Bone marrow (tissue), 2 donors: ENCODE data around the gene SECTM1.
"Not testable (repeated sequence)": the region's sequence is repeated elsewhere in the genome, so short reads cannot be mapped to it uniquely, and the experiment has no call there.

Experiments
- DNase-seq, 2 donors: peaks; one replicate each; lab custom pipeline; 2025; lab: John Stamatoyannopoulos, UW

The SECTM1 gene

DNA sequence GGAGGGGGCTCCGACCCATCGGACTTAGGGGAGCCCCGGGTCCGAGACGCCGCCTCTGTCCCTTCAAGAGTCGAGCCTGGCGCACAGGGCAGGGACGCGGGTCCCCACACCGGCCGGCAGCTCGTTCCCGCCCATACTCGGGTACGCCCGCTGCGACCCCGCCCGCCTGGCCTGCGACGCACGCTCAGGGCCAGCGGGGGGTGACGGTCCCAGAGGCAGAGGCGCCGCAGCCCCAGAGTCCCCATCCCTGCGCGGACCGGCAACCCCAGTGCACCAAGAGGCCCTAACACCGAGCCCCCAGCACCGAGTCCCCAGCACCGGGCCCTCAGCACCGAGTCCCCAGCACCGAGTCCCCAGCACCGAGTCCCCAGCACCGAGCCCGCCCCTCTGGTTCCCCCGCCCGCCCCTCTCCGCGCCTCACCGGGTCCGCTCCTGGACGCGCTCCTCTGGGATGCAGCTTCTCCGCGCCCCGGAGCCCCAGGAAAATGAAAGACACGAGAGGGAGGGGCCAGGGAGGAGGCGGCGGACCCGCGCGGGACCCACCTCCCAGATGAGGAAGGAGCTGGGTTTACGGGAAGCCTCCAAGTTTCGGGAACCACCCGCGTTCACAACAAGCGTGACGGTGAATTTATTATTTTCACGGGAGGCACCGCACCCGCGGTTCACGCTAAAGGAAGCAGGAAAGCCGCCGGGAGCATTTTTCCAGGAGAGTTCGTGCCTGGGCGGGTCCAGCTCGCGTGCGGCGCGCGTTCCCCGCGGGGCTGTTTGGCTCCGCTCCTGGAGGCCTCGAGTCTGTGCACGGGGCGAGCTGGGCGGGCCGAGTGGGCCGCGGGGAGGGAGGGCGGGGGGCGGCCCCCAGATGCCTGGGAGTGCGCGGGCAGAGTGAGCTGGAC lies at the start of gene SECTM1:
SECTM1 (minus strand) TSS at position 488 of the 893 bp plus-strand sequence. CDS start 6,526 bp downstream, outside the sequence.
- DNase-seq = no peak

DNA sequence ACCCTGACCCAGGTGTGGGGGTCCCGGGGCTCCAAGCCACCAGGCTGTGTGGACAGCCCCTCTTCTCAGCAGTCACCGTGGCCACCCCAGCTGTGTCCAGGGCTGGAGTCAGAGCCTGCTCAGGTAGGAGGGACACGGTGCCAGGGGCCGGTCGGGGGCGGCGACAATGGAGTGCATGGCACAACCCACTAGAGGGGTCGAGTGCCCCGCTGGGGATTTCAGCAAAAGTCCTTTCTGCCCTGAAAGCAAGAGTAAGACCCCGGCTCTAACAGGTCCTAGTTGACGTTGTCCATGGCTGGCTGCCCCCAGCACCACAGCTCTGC lies 49.3 kb upstream of the SECTM1 start:
- no peak for DNase-seq

DNA sequence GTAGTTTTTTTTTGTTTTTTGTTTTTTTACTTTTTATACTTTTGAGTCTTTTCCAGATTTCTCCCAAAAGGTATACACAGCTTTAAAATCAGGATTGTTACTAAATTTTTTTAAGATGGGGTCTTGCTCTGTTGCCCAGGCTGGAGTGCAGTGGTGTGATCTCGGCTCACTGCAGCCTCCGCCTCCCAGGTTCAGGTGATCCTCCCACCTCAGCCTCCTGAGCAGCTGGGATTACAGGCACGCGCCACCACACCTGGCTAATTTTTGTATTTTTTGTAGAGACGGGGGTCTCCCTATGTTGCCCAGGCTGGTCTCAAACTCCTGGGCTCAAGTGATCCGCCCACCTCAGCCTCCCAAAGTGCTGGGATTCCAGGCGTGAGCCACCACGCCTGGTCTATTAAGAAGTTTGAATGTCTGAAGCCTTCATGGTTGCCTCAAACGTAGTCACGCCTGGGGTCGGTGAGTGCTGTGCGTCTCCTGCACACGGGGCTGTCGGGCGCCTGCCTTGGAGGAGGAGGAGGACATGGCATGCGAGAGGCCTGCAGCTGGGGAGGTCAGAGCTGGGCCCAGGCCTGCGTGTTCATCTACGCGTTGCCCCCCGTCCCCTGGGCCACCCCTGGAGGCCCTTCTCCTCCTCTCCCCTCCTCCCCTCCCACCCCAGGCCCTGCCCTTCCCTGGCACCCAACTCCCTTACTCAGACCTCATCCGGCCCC lies 48.8 kb upstream of the SECTM1 start:
- DNase-seq = not testable (repeated sequence)

DNA sequence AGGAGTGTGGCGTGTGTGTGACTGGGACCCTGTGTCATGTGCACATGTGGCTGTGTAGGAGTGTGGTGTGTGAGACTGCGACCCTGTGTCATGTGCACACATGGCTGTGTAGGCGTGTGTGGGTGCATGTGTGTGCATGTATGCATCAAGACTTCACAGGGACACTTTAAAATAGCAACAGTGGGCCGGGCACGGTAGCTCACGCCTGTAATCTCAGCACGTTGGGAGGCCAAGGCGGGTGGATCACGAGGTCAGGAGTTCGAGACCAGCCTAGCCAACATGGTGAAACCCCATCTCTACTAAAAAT lies 48.1 kb upstream of the SECTM1 start:
- not testable (repeated sequence) for DNase-seq

DNA sequence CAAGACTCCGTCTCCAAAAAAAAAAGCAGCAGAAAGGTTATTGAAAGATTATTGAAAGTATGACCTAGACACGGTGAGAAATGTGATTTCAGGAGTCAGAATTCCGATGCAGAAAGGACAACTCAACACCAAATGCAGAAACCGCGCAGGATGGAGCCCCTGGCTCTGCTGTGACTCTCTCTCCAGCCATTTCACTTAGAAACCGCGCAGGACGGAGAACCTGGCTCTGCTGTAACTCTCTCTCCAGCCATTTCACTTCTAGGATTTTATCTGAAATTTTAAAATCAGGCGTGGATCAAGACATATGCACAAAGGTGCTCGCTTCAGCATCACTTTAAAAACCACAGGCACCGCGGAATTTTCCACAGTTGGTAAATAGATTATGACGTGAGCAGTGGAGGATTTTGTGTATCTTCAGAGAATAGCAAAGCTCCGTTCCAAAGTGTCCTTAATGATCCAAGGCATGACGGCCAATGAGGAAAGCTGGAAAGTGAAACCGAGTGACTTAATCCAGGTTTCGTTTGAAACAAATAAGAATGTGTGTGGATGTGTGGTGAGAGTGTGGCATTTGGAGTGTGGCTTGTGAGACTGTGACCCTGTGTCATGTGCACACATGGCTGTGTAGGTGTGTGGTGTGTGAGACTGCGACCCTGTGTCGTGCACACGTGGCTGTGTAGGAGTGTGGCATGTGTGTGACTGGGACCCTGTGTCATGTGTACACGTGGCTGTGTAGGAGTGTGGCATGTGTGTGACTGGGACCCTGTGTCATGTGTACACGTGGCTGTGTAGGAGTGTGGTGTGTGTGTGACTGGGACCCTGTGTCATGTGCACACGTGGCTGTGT lies 47.5 kb upstream of the SECTM1 start:
- DNase-seq = no peak

DNA sequence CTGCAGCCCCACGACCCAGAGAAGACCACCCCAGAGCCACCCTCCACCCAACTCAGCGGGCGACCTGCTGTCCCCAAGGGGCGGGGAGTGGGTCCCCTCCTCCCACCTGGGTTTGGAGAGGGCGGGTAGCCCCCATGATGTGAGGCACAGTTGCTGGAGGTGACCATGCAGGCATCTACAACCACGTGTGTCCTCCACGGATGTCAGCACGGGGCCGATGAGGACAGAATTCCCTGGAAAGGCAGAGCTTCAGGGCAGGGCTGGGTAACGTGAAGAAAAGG lies 45.1 kb upstream of the SECTM1 start:
- no peak for DNase-seq

DNA sequence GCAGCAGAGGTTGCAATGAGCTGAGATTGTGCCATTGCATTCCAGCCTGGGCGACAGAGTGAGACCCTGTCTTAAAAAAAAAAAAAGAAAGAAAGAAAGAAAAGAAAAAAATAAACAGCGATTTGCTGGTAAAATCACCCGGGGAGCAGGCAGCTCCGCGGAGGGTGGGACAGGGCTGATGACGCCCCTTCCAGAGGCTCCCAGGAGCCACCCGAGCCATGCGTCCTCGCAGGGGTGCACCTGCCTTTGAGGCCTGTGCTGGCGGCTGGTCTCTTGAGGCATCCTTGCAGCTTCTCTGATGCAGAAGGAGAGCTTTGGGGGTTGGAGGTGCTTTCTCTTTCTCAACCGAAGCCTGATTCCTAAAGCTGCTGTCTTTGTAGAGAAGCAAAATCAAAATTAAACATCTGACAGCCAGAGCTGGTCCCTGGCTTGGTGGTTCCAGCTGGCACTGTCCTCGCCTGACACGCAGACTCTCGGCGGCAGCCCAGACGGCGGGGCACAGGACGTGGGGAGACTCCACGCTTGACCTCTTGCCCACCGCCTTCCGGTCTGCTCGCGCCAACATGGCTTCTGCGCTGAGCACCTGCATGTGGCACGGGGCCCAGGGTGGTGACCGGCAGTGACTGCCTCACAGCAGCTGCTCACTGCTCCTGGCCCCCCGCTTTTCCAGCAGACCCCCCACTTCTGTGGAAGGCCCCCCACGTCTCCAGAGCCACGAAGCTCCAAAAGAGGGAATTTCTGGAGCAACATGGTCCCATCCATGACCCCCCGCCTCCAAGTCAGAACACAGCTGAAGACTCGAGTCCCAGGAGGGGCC lies 44.6 kb upstream of the SECTM1 start:
- DNase-seq = no peak

DNA sequence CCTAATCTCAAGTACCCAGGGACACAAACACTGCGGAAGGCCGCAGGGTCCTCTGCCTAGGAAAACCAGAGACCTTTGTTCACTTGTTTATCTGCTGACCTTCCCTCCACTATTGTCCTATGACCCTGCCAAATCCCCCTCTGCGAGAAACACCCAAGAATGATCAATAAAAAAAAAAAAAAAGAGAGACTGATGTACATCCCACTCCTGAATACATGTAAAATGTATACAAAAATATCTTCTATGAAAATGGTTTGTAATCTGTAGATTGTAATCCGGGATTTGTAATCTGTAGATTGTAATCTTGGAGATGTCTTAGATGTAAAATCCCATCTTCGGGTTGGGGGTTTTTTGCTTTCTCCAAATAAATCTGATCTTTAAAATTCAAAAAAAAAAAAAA lies 43.7 kb upstream of the SECTM1 start:
- DNase-seq = not testable (repeated sequence)

DNA sequence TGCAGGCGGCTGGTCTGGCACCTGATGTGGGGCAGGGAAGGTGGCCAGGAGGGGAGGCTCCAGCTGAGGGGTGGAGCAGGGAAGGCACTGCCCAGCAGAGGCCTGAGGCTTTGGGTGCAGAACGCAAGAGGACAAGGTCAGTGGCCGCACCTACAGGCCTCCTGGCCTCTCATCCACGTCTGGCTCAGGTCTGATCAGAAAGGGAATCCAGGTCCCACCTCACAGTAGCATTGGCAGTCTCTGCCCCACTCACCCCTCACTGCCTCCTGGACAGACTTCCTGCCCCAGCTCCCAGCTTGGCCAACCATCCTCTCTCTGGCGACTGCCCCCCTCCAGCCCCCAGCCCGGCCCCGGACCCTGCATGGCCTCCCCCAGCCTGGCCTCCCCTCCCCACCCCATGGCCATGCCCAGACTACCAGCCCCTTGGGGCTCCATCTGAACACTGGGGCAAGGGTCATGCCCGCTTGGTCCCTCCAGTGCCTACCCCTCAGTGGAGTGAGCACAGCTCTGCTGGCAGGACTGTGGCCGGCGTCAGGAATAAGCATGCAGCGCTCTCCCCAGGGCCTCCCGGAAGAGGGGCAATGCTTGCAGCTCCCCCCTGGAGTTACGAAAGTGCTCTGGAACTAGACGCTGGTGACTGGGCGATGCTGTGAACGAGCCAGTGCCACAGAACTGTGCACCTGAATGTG lies 42.6 kb upstream of the SECTM1 start:
- no peak for DNase-seq

DNA sequence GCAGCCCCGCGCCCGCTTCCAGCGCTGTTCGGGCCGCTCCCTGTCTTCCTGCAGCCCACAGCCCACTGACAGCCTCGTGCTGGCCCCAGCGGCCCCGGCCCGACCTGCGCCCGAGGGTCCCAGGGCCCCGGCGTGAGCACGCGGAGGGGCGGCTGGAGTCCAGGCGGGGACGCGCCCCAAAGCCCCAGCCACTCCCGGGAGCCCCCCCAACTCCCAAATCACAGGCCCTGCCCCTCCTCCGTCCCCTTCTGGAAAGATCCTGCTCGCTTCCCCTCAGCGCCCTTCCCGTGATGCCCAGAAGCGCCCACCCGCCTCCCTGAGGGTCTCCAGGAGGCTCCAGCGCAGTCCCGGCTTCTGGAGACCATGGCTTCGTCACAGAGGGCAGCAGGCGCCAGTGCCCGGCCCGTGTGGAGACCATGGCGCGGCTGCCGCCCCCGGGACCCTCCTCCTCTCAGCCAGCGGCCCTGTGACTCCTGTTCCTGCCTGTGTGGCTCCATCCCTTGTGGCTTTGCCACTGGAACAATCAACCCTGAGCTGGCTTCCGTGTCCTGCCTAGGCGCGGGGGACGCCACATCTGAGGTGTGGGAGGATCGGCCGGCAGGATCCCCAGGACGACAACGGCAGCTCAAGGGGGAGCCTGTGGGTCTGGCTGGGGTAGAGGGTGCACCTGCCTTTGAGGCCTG lies 41.9 kb upstream of the SECTM1 start:
- no peak for DNase-seq

DNA sequence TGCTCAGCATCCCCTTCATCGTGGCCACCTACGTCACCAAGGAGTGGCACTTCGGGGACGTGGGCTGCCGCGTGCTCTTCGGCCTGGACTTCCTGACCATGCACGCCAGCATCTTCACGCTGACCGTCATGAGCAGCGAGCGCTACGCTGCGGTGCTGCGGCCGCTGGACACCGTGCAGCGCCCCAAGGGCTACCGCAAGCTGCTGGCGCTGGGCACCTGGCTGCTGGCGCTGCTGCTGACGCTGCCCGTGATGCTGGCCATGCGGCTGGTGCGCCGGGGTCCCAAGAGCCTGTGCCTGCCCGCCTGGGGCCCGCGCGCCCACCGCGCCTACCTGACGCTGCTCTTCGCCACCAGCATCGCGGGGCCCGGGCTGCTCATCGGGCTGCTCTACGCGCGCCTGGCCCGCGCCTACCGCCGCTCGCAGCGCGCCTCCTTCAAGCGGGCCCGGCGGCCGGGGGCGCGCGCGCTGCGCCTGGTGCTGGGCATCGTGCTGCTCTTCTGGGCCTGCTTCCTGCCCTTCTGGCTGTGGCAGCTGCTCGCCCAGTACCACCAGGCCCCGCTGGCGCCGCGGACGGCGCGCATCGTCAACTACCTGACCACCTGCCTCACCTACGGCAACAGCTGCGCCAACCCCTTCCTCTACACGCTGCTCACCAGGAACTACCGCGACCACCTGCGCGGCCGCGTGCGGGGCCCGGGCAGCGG lies 41.2 kb upstream of the SECTM1 start:
- no peak for DNase-seq

DNA sequence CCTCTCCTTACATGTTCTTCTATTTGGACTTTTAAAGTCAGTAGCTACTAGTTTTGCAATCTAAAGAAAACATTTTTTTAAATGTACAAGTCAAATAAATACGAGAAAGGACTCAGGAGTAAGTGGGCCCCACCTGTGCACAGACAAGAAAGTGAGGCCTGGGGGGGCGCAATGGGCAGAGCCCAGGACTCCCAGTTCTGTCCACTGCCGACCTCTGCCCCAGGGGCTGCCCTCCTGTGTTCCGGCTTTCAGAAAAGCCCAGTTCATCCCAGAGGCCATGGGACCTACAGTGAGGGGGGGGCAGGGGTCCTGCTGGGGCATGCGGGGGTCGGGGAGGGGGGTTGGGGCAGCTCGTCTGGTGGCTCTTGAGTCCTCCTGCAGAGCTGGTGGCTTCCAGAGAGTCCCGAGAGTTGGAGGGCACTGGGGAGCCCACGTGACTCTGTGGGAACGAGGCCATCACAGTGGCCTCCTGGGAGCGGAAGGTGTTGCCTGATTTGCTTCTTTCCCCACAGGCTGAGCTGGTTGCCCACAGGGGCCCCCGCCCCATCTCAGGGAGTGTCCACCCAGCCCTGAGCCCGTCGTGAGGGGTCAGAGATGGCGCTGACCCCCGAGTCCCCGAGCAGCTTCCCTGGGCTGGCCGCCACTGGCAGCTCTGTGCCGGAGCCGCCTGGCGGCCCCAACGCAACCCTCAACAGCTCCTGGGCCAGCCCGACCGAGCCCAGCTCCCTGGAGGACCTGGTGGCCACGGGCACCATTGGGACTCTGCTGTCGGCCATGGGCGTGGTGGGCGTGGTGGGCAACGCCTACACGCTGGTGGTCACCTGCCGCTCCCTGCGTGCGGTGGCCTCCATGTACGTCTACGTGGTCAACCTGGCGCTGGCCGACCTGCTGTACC lies 40.4 kb upstream of the SECTM1 start:
- DNase-seq = no peak

DNA sequence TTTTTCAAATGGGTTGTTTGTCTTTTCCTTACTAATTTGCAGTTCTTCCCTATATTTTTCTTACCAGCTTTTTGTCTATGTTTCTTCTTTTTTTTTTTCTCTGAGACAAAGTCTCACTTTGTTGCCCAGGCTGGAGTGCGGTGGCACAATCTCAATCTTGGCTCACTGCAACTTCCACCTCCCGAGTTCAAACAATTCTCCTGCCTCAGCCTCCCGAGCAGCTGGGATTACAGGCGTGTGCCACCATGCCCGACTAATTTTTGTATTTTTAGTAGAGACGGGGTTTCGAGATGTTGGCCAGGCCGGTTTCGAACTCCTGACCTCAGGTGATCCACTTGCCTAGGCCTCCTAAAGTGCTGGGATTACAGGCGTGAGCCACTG lies 39.5 kb upstream of the SECTM1 start:
- DNase-seq = not testable (repeated sequence)

DNA sequence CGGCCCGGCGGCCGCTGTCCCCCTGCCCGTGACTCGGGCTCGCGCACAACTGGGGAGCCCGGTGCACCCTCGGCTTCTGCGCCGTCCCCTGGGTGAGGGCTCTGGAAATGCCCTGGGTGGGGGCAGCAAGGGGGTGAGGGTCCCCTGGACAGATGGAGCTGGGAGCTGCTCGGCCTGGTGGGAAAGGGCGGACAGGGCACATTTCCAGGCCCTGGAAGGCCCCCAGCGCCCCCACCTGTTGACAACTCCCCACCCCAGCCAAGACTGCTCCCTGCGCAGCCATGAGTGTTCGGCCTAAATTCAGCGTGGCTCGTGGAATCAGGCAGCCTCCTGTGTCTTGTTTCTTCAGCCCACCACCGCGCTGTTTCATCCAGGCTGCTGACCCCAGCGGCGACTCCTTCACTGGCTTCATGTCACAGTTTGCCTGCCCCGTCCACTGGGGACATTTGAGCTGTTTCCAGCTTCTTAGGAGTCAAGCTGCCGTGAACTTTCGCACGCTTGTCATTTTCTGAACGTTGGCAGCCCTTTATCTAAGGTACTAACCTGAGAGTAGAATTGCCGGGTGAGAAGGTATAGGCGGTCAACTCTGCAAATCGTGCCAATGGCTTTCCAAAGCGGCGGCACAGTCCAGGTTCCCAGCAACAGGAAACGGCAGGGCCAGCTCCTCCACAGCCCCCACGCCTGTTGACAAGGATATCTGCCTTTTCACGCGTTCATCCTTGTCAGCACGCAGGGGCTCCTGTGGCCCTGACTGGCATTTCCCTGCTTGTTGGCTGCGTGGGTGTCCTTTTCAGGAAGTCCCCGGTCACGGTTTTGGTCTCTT lies 38.9 kb upstream of the SECTM1 start:
- DNase-seq = no peak

DNA sequence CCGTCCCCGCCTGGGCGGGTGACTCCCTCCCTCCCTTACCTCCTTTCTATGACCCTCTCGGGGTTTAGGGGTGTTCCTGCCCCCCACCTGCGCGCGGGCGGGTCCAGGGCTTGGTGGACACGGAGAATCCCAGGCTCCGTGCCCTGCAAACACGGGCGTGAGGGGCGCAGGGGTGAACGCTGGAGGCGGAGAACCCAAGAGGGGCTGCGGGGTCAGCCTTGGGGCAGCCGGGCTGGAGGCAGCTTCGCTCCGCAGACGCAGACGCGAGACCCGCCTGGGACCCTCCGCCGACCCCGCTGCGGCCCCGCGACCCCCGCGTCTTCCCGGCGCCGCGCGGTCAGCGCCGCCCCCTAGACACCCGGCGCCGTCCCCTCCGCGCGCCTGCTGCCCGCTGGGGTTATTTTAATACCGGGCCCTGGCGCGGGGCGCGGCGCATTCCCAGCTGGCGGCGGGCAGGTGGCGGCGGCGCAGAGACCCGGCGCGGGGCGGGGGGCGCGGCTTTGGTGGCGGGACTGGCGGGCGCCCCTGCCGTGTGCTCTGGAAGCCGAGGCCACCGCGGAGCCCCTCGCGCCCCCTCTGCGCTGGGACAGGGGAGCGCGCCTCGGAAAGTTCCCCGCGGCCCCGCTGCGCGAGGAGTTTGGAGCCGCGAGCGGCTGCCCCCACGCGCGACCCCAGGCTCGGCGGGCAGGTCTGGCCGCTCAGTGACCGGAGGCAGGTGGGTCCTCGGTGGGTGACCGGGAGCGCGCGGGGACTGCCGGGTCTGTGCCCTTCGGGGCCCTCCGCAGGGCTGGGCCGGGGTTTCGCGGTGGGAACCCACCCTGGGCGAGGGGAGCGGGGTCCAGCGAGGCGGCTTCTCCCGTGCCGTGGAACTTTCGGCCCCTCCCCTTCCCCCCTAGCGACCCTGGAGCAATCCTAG lies 38.0 kb upstream of the SECTM1 start, which contains the start of gene UTS2R:
UTS2R (plus strand) TSS at position 433 of the 916 bp plus-strand sequence. CDS start 2,560 bp downstream, outside the sequence.
- no peak for DNase-seq

DNA sequence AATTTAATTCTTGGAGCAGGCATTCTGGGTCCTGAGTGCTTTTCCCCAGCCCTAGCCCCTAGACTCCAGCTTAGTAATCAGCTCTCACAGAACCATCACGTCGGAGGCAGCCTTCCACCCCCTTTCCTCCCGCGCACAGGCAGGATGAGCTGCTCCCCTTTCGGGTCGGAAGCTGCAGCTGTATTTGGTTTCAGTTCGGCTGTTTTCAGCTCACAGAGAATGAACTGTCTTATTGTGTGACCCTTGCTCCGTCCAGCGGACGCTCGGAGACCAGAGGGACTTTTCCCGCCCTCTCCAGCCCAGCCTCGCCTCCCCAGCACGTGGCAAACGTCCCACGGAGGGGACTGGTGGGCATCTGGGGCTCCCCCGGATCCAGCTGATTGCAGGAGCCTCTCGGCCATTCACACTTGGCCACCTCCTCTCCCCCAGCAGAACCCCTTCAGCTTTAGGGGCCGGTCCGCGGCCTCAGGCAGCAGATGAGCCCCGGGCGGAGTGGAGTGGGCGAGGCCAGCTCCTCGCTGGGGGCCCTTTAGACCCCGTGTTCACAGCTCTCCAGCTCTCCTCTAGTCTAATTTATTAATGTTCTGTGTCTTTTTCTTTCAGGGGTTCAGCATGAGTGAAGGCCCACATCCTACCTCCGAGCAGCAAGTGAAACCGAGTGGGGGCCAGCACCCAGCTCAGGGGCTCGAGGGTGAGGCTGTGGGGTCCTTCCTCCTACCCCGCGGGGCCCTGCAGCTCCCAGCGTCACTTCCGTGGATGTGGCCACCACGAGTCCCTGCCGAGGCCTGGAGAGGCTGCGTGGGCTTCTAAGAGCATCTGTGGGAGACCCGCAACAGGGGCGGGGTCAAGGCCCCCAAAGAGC lies 37.1 kb upstream of the SECTM1 start:
- DNase-seq = no peak
